ENCODE data around the gene ABCB10. TPM values are rescaled to one million over a fixed set of nuclear protein-coding genes. Genes with fewer than 3 reads are reported as not detected.
A peak's percentile ranks its signal among the peaks of the same experiment; 100 is the strongest.

Gene ABCB10
- total RNA-seq, 2 donors from 2014 or later: 11.0 to 21.9 TPM

GRCh38 chr1:229593800-229594199, 35.3 kb upstream of the ABCB10 start:
- no peak overlapping the region for H3K27ac ChIP-seq
- H3K4me1 ChIP-seq (replicated peaks): no peaks in the 10 kb centered on the region
- intact Hi-C loops (cut with DNase I): no loop called here
- no peak overlapping the region for H3K4me3 ChIP-seq
- 94% methylated on average over 12 of the region's 12 CpGs for WGBS
- DNase-seq (ENCODE audit: low spot score): no peak
- peaks cover 0 to 6% of the 10 kb centered on the region in 2 donors for H3K36me3 ChIP-seq
- no peaks in the 10 kb centered on the region for H3K9me3 ChIP-seq
- TF ChIP-seq POLR2AphosphoS5 (IDR thresholded peaks at IDR 0.05): no peak
- no peak for TF ChIP-seq POLR2A (IDR thresholded peaks at IDR 0.05)
- no peak for TF ChIP-seq CTCF (IDR thresholded peaks at IDR 0.05)
- H3K27me3 ChIP-seq (replicated peaks; ENCODE audit: insufficient read depth): no peaks in the 10 kb centered on the region

GRCh38 chr1:229590119-229590518, 31.6 kb upstream of the ABCB10 start:
- Histone ChIP-seq H3K27ac (no peak overlapping the region), H3K4me3 (no peak overlapping the region), H3K36me3 (peaks cover 0 to 6% of the 10 kb centered on the region in 2 donors), H3K4me1 (replicated peaks) (no peaks in the 10 kb centered on the region), H3K9me3 (no peaks in the 10 kb centered on the region), H3K27me3 (replicated peaks; ENCODE audit: insufficient read depth) (no peaks in the 10 kb centered on the region)
- DNase-seq (ENCODE audit: low spot score): no peak
- TF ChIP-seq POLR2A (IDR thresholded peaks at IDR 0.05) (no peak), CTCF (IDR thresholded peaks at IDR 0.05) (no peak), POLR2AphosphoS5 (IDR thresholded peaks at IDR 0.05) (no peak)
- intact Hi-C loops (cut with DNase I): no loop called here
- WGBS: 94% methylated on average over 5 of the region's 5 CpGs

- no peak overlapping the region for H3K27ac ChIP-seq
- H3K4me1 ChIP-seq (replicated peaks): no peaks in the 10 kb centered on the region
- DNase-seq (ENCODE audit: low spot score): no peak
- no peaks in the 10 kb centered on the region for H3K36me3 ChIP-seq
- no peak for TF ChIP-seq POLR2AphosphoS5 (IDR thresholded peaks at IDR 0.05)
- no peak for TF ChIP-seq CTCF (IDR thresholded peaks at IDR 0.05)
- TF ChIP-seq POLR2A (IDR thresholded peaks at IDR 0.05): no peak
- no peaks in the 10 kb centered on the region for H3K9me3 ChIP-seq
- 61% methylated on average over 2 of the region's 2 CpGs for WGBS
- H3K4me3 ChIP-seq: no peak overlapping the region
- intact Hi-C loops (cut with DNase I): no loop called here
- no peaks in the 10 kb centered on the region for H3K27me3 ChIP-seq (replicated peaks; ENCODE audit: insufficient read depth)
Measured at GRCh38 chr1:229585338-229585737, 26.8 kb upstream of the ABCB10 start.

- H3K27me3 ChIP-seq (replicated peaks; ENCODE audit: insufficient read depth): no peaks in the 10 kb centered on the region
- DNase-seq (ENCODE audit: low spot score): no peak
- intact Hi-C loops (cut with DNase I): no loop called here
- no peaks in the 10 kb centered on the region for H3K36me3 ChIP-seq
- WGBS: 95% methylated on average over 4 of the region's 4 CpGs
- H3K4me3 ChIP-seq: no peak overlapping the region
- H3K4me1 ChIP-seq (replicated peaks): peaks cover 7% of the 10 kb centered on the region
- no peak overlapping the region for H3K27ac ChIP-seq
- no peak for TF ChIP-seq CTCF (IDR thresholded peaks at IDR 0.05)
- TF ChIP-seq POLR2A (IDR thresholded peaks at IDR 0.05): no peak
- no peak for TF ChIP-seq POLR2AphosphoS5 (IDR thresholded peaks at IDR 0.05)
- H3K9me3 ChIP-seq: no peaks in the 10 kb centered on the region
Measured at GRCh38 chr1:229582715-229583114, 24.2 kb upstream of the ABCB10 start.

GRCh38 chr1:229582011-229582694, 23.6 kb upstream of the ABCB10 start:
- Histone ChIP-seq H3K9me3 (no peaks in the 10 kb centered on the region), H3K27ac (no peak overlapping the region), H3K4me3 (no peak overlapping the region), H3K27me3 (replicated peaks; ENCODE audit: insufficient read depth) (no peaks in the 10 kb centered on the region), H3K4me1 (replicated peaks) (peaks cover 7% of the 10 kb centered on the region), H3K36me3 (no peaks in the 10 kb centered on the region)
- intact Hi-C loops (cut with DNase I): no loop called here
- WGBS: 20% methylated on average over 11 of the region's 11 CpGs
- no peak for TF ChIP-seq CTCF (IDR thresholded peaks at IDR 0.05)
- TF ChIP-seq POLR2AphosphoS5 (IDR thresholded peaks at IDR 0.05): peak; percentile 6
- no peak for TF ChIP-seq POLR2A (IDR thresholded peaks at IDR 0.05)
- no peak for DNase-seq (ENCODE audit: low spot score)

Measured in prostate gland (tissue), 2 donors.